Fibroblast of lung (primary cell): ENCODE measurements around the gene ROBO1. TPM values are rescaled to one million over a fixed set of nuclear protein-coding genes. Genes with fewer than 3 reads are reported as not detected.

Experiments used
- DNase-seq, 2 donors: peaks; one replicate each; pipeline versions ENCODE4 v3.0.0 to v3.0.0-alpha.2; 2010; ENCODE audit warnings: low read depth in 2 of 2
- H2AFZ ChIP-seq: 2 replicates; pipeline ENCODE4 v1.5.1; 2012; ENCODE audit warnings: low read length, control low read depth, inconsistent platforms
- H3K27ac ChIP-seq: 2 replicates; pipeline ENCODE4 v1.5.1; 2011; ENCODE audit warnings: low read length, control low read depth; ENCODE audit not compliant: insufficient read depth
- H3K27me3 ChIP-seq: 2 replicates; pipeline ENCODE4 v1.5.1; 2011; ENCODE audit warnings: mild to moderate bottlenecking, low read length; ENCODE audit not compliant: control insufficient read depth, insufficient read depth
- H3K36me3 ChIP-seq: 2 replicates; pipeline ENCODE4 v1.5.1; 2011; ENCODE audit warnings: low read length; ENCODE audit not compliant: control insufficient read depth, insufficient read depth
- H3K4me1 ChIP-seq: 2 replicates; pipeline ENCODE4 v1.5.1; 2011; ENCODE audit warnings: low read length; ENCODE audit not compliant: control insufficient read depth, insufficient read depth; ENCODE audit errors: extremely low read depth
- H3K4me2 ChIP-seq: 2 replicates; pipeline ENCODE4 v1.5.1; 2011; ENCODE audit warnings: low read length, control low read depth; ENCODE audit not compliant: insufficient read depth; ENCODE audit errors: extremely low read depth
- H3K4me3 ChIP-seq, 4 experiments: fragments of 200-600 bp in 1 of 4; sonication (generic) in 1 of 4; replicated peaks in 1 of 4; 2 replicates each; pipeline ENCODE4 v1.5.1; 2011 to 2016; ENCODE audit warnings: low read length in 4 of 4, low read depth in 3 of 4, mild to moderate bottlenecking in 3 of 4, control low read depth in 2 of 4, inconsistent platforms in 1 of 4, mixed read lengths in 1 of 4; ENCODE audit not compliant: insufficient read depth in 1 of 4; ENCODE audit errors: control extremely low read depth in 1 of 4
- H3K79me2 ChIP-seq: 2 replicates; pipeline ENCODE4 v1.5.1; 2012; ENCODE audit warnings: mild to moderate bottlenecking, low read length, inconsistent platforms; ENCODE audit not compliant: control insufficient read depth, insufficient read depth
- H3K9ac ChIP-seq: 2 replicates; pipeline ENCODE4 v1.5.1; 2011; ENCODE audit warnings: mild to moderate bottlenecking, low read length, control low read depth; ENCODE audit not compliant: insufficient read depth
- H3K9me3 ChIP-seq: 2 replicates; pipeline ENCODE4 v1.5.1; 2012; ENCODE audit warnings: low read depth, low read length; ENCODE audit not compliant: control insufficient read depth, insufficient read depth
- H4K20me1 ChIP-seq: 2 replicates; pipeline ENCODE4 v1.5.1; 2011; ENCODE audit warnings: low read length; ENCODE audit not compliant: control insufficient read depth, insufficient read depth; ENCODE audit errors: extremely low read depth
- EZH2 ChIP-seq: IDR thresholded peaks from 2 replicates; pipeline ENCODE4 v1.5.1; 2012; ENCODE audit warnings: low read length, control low read depth, mild to moderate bottlenecking; ENCODE audit errors: missing control alignments
- polyA plus RNA-seq, 2 donors: library from polyadenylated mRNA; depleted of rRNA in 1 of 2; stranded (reverse) in 1 of 2; unstranded in 1 of 2; fragments of >200 nt; gene quantifications; 2 replicates each; pipeline ENCODE4 v1.2.1, GENCODE V29; 2011 to 2012; ENCODE audit warnings: missing spikeins in 1 of 2
- total RNA-seq: library from RNA; depleted of rRNA; stranded (reverse); fragments of >200 nt; gene quantifications from 2 replicates; pipeline ENCODE4 v1.2.1, GENCODE V29; 2014
- TF ChIP-seq, protein P1 (sequence below), 2 donors: IDR thresholded peaks in 1 of 2; conservative IDR thresholded peaks in 1 of 2; 1 replicate in 1 of 2; 2 replicates in 1 of 2; pipeline ENCODE4 v1.5.1; 2011 to 2012; ENCODE audit warnings: low read length in 2 of 2, control low read depth in 1 of 2, inconsistent platforms in 1 of 2, low read depth in 1 of 2, mild to moderate bottlenecking in 1 of 2

Gene ROBO1
- total and polyA plus RNA-seq, 2 donors (not counting 1 experiment from before 2014, with no cell fraction given): 53.8 to 104 TPM

DNA sequence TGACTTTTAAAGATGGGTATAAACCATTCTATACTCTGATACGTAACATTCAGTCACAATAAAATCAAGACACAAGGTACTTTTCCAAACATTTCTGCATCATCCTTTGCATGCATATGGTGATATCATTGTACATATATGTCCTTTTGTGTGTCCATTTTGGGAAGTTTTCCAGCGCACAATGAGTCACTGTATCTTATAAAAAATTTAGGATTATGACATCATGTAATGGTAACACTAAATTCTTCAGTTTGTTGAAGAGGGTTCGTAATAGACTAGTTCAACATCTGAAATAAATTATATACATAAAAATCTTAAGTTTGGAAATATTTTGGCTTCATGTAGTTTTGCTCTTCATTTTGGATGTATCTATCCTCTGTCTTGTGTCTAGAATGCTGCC is 480.9 kb downstream of the ROBO1 start:
- peak; percentile 15 to 44 for DNase-seq

GRCh38 chr3:79285871-79286270 is 481.9 kb downstream of the ROBO1 start:
- TF ChIP-seq, protein P1, sequence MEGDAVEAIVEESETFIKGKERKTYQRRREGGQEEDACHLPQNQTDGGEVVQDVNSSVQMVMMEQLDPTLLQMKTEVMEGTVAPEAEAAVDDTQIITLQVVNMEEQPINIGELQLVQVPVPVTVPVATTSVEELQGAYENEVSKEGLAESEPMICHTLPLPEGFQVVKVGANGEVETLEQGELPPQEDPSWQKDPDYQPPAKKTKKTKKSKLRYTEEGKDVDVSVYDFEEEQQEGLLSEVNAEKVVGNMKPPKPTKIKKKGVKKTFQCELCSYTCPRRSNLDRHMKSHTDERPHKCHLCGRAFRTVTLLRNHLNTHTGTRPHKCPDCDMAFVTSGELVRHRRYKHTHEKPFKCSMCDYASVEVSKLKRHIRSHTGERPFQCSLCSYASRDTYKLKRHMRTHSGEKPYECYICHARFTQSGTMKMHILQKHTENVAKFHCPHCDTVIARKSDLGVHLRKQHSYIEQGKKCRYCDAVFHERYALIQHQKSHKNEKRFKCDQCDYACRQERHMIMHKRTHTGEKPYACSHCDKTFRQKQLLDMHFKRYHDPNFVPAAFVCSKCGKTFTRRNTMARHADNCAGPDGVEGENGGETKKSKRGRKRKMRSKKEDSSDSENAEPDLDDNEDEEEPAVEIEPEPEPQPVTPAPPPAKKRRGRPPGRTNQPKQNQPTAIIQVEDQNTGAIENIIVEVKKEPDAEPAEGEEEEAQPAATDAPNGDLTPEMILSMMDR (conservative IDR thresholded peaks at IDR 0.05 in 1 of 2, IDR thresholded peaks at IDR 0.05 in 1 of 2; ENCODE audit: low read depth in 1 of 2, low read length in 2 of 2): no peak
- no peak for TF ChIP-seq EZH2

More for the DNA sequence above, 480.9 kb downstream of the ROBO1 start:
- H2AFZ ChIP-seq: no peak overlapping the region
- no peak overlapping the region for H3K9ac ChIP-seq
- no peaks in the 10 kb centered on the region for H3K27me3 ChIP-seq
- H3K4me1 ChIP-seq: no peaks in the 10 kb centered on the region
- H3K79me2 ChIP-seq: no peaks in the 10 kb centered on the region
- no peak overlapping the region for H3K4me2 ChIP-seq
- H4K20me1 ChIP-seq: no peaks in the 10 kb centered on the region
- no peak overlapping the region for H3K27ac ChIP-seq
- no peak for TF ChIP-seq EZH2
- TF ChIP-seq, protein P1 (conservative IDR thresholded peaks at IDR 0.05 in 1 of 2, IDR thresholded peaks at IDR 0.05 in 1 of 2; ENCODE audit: low read depth in 1 of 2, low read length in 2 of 2): no peak
- H3K36me3 ChIP-seq: no peaks in the 10 kb centered on the region
- no peaks in the 10 kb centered on the region for H3K9me3 ChIP-seq
- no peak overlapping the region for H3K4me3 ChIP-seq

GRCh38 chr3:79285380-79285779 is 482.4 kb downstream of the ROBO1 start:
- H3K79me2 ChIP-seq: no peaks in the 10 kb centered on the region
- no peak for DNase-seq
- no peak overlapping the region for H3K9ac ChIP-seq
- no peaks in the 10 kb centered on the region for H3K4me1 ChIP-seq
- TF ChIP-seq, protein P1 (conservative IDR thresholded peaks at IDR 0.05 in 1 of 2, IDR thresholded peaks at IDR 0.05 in 1 of 2; ENCODE audit: low read depth in 1 of 2, low read length in 2 of 2): no peak
- no peak for TF ChIP-seq EZH2
- H2AFZ ChIP-seq: no peak overlapping the region
- no peak overlapping the region for H3K4me2 ChIP-seq
- H3K27ac ChIP-seq: no peak overlapping the region
- no peak overlapping the region for H3K4me3 ChIP-seq
- H3K9me3 ChIP-seq: no peaks in the 10 kb centered on the region
- H3K27me3 ChIP-seq: no peaks in the 10 kb centered on the region
- H4K20me1 ChIP-seq: no peaks in the 10 kb centered on the region
- no peaks in the 10 kb centered on the region for H3K36me3 ChIP-seq

More at GRCh38 chr3:79285871-79286270, 481.9 kb downstream of the ROBO1 start:
- Histone ChIP-seq H3K9ac (no peak overlapping the region), H3K27me3 (no peaks in the 10 kb centered on the region), H3K36me3 (no peaks in the 10 kb centered on the region), H4K20me1 (no peaks in the 10 kb centered on the region), H3K4me1 (no peaks in the 10 kb centered on the region), H3K4me3 (no peak overlapping the region), H3K4me2 (no peak overlapping the region), H3K27ac (no peak overlapping the region), H3K9me3 (no peaks in the 10 kb centered on the region), H3K79me2 (no peaks in the 10 kb centered on the region), H2AFZ (no peak overlapping the region)
- no peak for DNase-seq
